Mesendoderm (in vitro differentiated cells): ENCODE results near the gene UBE2D2. TPM values are rescaled to one million over a fixed set of nuclear protein-coding genes. Genes with fewer than 3 reads are reported as not detected.
"Not testable (repeated sequence)": the region's sequence is repeated elsewhere in the genome, so short reads cannot be mapped to it uniquely, and the experiment has no call there.

Source experiments
- DNase-seq: peaks from one replicate; pipeline ENCODE4 v3.0.0; 2013
- H2AK5ac ChIP-seq: 2 replicates; pipeline ENCODE4 v1.6.1; 2013; ENCODE audit warnings: low read length, inconsistent platforms
- H2BK120ac ChIP-seq: 2 replicates; pipeline ENCODE4 v1.6.1; 2013; ENCODE audit warnings: low read depth, mild to moderate bottlenecking, low read length, moderate library complexity, mixed read lengths
- H2BK15ac ChIP-seq: replicated peaks from 2 replicates; pipeline ENCODE4 v1.6.1; 2013; ENCODE audit warnings: low read depth, mild to moderate bottlenecking, moderate library complexity
- H2BK5ac ChIP-seq: 2 replicates; pipeline ENCODE4 v1.6.1; 2013; ENCODE audit warnings: low read length, inconsistent platforms
- H3K18ac ChIP-seq: 2 replicates; pipeline ENCODE4 v1.6.1; 2013; ENCODE audit warnings: mild to moderate bottlenecking, low read length, mixed read lengths
- H3K23ac ChIP-seq: one replicate; pipeline ENCODE4 v1.6.1; 2013; ENCODE audit warnings: low read length
- H3K27ac ChIP-seq: 2 replicates; pipeline ENCODE4 v1.5.1; 2013; ENCODE audit warnings: low read depth, mild to moderate bottlenecking, inconsistent platforms, low read length, moderate library complexity
- H3K27me3 ChIP-seq: 2 replicates; pipeline ENCODE4 v1.6.1; 2013; ENCODE audit warnings: low read length, control low read depth, mild to moderate bottlenecking, inconsistent platforms; ENCODE audit not compliant: insufficient read depth, poor library complexity
- H3K36me3 ChIP-seq: 2 replicates; pipeline ENCODE4 v1.6.1; 2013; ENCODE audit warnings: low read length, inconsistent platforms; ENCODE audit not compliant: control insufficient read depth, insufficient read depth
- H3K4ac ChIP-seq: one replicate; pipeline ENCODE4 v1.6.1; 2013; ENCODE audit warnings: low read depth, mild to moderate bottlenecking, low read length, moderate library complexity
- H3K4me1 ChIP-seq: 2 replicates; pipeline ENCODE4 v1.6.1; 2013; ENCODE audit warnings: low read depth, low read length, inconsistent platforms; ENCODE audit not compliant: control insufficient read depth
- H3K4me2 ChIP-seq: 2 replicates; pipeline ENCODE4 v1.6.1; 2013; ENCODE audit warnings: low read length
- H3K4me3 ChIP-seq: 2 replicates; pipeline ENCODE4 v1.5.1; 2013; ENCODE audit warnings: mild to moderate bottlenecking, low read length
- H3K56ac ChIP-seq: one replicate; pipeline ENCODE4 v1.6.1; 2013; ENCODE audit warnings: low read length
- H3K79me1 ChIP-seq: 2 replicates; pipeline ENCODE4 v1.6.1; 2013; ENCODE audit warnings: low read length, inconsistent platforms
- H3K79me2 ChIP-seq: 2 replicates; pipeline ENCODE4 v1.6.1; 2013; ENCODE audit warnings: mild to moderate bottlenecking, low read length; ENCODE audit not compliant: control insufficient read depth, insufficient read depth
- H3K9ac ChIP-seq: 2 replicates; pipeline ENCODE4 v1.6.1; 2013; ENCODE audit warnings: low read length, inconsistent platforms
- H4K5ac ChIP-seq: one replicate; pipeline ENCODE4 v1.6.1; 2013; ENCODE audit warnings: low read length
- H4K8ac ChIP-seq: one replicate; pipeline ENCODE4 v1.6.1; 2013; ENCODE audit warnings: low read depth, mild to moderate bottlenecking, control low read depth, low read length, moderate library complexity
- WGBS: extraction: QIAGEN DNeasy Blood & Tissue Kit; methylation state at CpG from one replicate; pipeline ENCODE4 v1.1.7; 2013; ENCODE audit warnings: low lambda C conversion rate, missing lambda C conversion rate; ENCODE audit not compliant: insufficient coverage; ENCODE audit errors: extremely low coverage; 5-methylcytosine and 5-hydroxymethylcytosine counted together
- polyA plus RNA-seq, 2 experiments: library from polyadenylated mRNA; stranded (reverse); fragments of 200-250 nt; gene quantifications; one replicate each; pipeline ENCODE4 v1.2.3, GENCODE V29; 2013

Gene UBE2D2
- 130 TPM for polyA plus RNA-seq (2013, experiment 1 of 2)
- 133 TPM for polyA plus RNA-seq (2013, experiment 2 of 2)

GRCh38 chr5:139560752-139561654 is at the start of gene UBE2D2:
TSS of gene UBE2D2 (plus strand) at chr5:139561339. CDS start at chr5:139561792, 453 bp downstream.
- peak; percentile 99 for DNase-seq
- peak within 1 kb of the TSS; percentile 94 for H3K4ac ChIP-seq
- H3K4me1 ChIP-seq = peaks cover 3% of the 10 kb centered on the region
- H3K23ac ChIP-seq = peak within 1 kb of the TSS; percentile 2
- H3K4me2 ChIP-seq = peak within 1 kb of the TSS; percentile 91
- H2BK15ac ChIP-seq = no peak within 1 kb of the TSS
- no peak within 1 kb of the TSS for H4K5ac ChIP-seq
- H2AK5ac ChIP-seq = peak within 1 kb of the TSS; percentile 82
- peaks cover 42% of the 10 kb centered on the region for H3K79me2 ChIP-seq
- peak within 1 kb of the TSS; percentile 96 for H3K27ac ChIP-seq
- no peak within 1 kb of the TSS for H2BK5ac ChIP-seq
- no peaks in the 10 kb centered on the region for H3K79me1 ChIP-seq
- H3K18ac ChIP-seq = peak within 1 kb of the TSS; percentile 89
- no CpG with 5 or more reads among the region's 89 CpGs for WGBS
- H3K36me3 ChIP-seq = no peaks in the 10 kb centered on the region
- H3K9ac ChIP-seq = peak within 1 kb of the TSS; percentile 90
- peak within 1 kb of the TSS; percentile 96 for H3K56ac ChIP-seq
- peak within 1 kb of the TSS; percentile 33 for H2BK120ac ChIP-seq
- peak within 1 kb of the TSS; percentile 92 for H3K4me3 ChIP-seq
- H4K8ac ChIP-seq = peak within 1 kb of the TSS; percentile 69
- H3K27me3 ChIP-seq = no peaks in the 10 kb centered on the region

GRCh38 chr5:139512786-139513390 is 48.3 kb upstream of the UBE2D2 start:
- H2BK5ac ChIP-seq = no peak overlapping the region
- no CpG with 5 or more reads among the region's 6 CpGs for WGBS
- H3K4me2 ChIP-seq = no peak overlapping the region
- H3K23ac ChIP-seq = no peak overlapping the region
- H4K8ac ChIP-seq = no peak overlapping the region
- H3K18ac ChIP-seq = no peak overlapping the region
- no peaks in the 10 kb centered on the region for H3K27me3 ChIP-seq
- no peak for DNase-seq
- no peak overlapping the region for H3K27ac ChIP-seq
- H2BK120ac ChIP-seq = no peak overlapping the region
- H3K9ac ChIP-seq = no peak overlapping the region
- H3K79me2 ChIP-seq = no peaks in the 10 kb centered on the region
- H3K4me3 ChIP-seq = no peak overlapping the region
- no peak overlapping the region for H2BK15ac ChIP-seq
- peaks cover 3% of the 10 kb centered on the region for H3K4me1 ChIP-seq
- no peaks in the 10 kb centered on the region for H3K79me1 ChIP-seq
- H2AK5ac ChIP-seq = no peak overlapping the region
- H4K5ac ChIP-seq = no peak overlapping the region
- no peak overlapping the region for H3K56ac ChIP-seq
- H3K4ac ChIP-seq = no peak overlapping the region
- H3K36me3 ChIP-seq = no peaks in the 10 kb centered on the region

GRCh38 chr5:139513434-139513833 is 47.7 kb upstream of the UBE2D2 start:
- not testable (repeated sequence) for H3K27ac ChIP-seq, H4K5ac ChIP-seq, H3K4me1 ChIP-seq, H2BK15ac ChIP-seq, H2AK5ac ChIP-seq, H3K56ac ChIP-seq, H3K23ac ChIP-seq, H3K79me1 ChIP-seq, H2BK5ac ChIP-seq, H3K79me2 ChIP-seq, H3K4me3 ChIP-seq, H3K9ac ChIP-seq, H3K18ac ChIP-seq, H3K4ac ChIP-seq, H4K8ac ChIP-seq, H3K4me2 ChIP-seq, H2BK120ac ChIP-seq, H3K36me3 ChIP-seq, H3K27me3 ChIP-seq
- no CpG with 5 or more reads among the region's 5 CpGs for WGBS
- DNase-seq = peak; percentile 92

GRCh38 chr5:139513852-139514485 is 47.2 kb upstream of the UBE2D2 start:
- Histone ChIP-seq H3K18ac (no peak overlapping the region), H3K4me3 (no peak overlapping the region), H3K56ac (no peak overlapping the region), H3K4me1 (peaks cover 5% of the 10 kb centered on the region), H2AK5ac (no peak overlapping the region), H2BK5ac (no peak overlapping the region), H3K9ac (no peak overlapping the region), H3K23ac (no peak overlapping the region), H3K79me2 (no peaks in the 10 kb centered on the region), H2BK120ac (no peak overlapping the region), H3K27me3 (no peaks in the 10 kb centered on the region), H4K8ac (no peak overlapping the region), H3K27ac (no peak overlapping the region), H2BK15ac (no peak overlapping the region), H4K5ac (no peak overlapping the region), H3K4ac (no peak overlapping the region), H3K4me2 (no peak overlapping the region), H3K79me1 (no peaks in the 10 kb centered on the region), H3K36me3 (no peaks in the 10 kb centered on the region)
- no CpG with 5 or more reads among the region's 6 CpGs for WGBS
- DNase-seq = no peak

GRCh38 chr5:139514486-139514856 is 46.7 kb upstream of the UBE2D2 start:
- Histone ChIP-seq H4K5ac (no peak overlapping the region), H3K4ac (no peak overlapping the region), H3K56ac (no peak overlapping the region), H3K9ac (no peak overlapping the region), H3K27me3 (no peaks in the 10 kb centered on the region), H3K18ac (no peak overlapping the region), H2BK5ac (no peak overlapping the region), H3K79me1 (no peaks in the 10 kb centered on the region), H3K4me3 (no peak overlapping the region), H3K27ac (no peak overlapping the region), H2AK5ac (no peak overlapping the region), H4K8ac (no peak overlapping the region), H3K36me3 (no peaks in the 10 kb centered on the region), H3K4me2 (no peak overlapping the region), H3K23ac (no peak overlapping the region), H3K79me2 (no peaks in the 10 kb centered on the region), H2BK120ac (no peak overlapping the region), H2BK15ac (no peak overlapping the region), H3K4me1 (peaks cover 5% of the 10 kb centered on the region)
- WGBS = no CpG with 5 or more reads among the region's 2 CpGs
- DNase-seq = no peak
